Measurements from ENCODE around the gene TMEM170A.
"Not testable (repeated sequence)": the region's sequence is repeated elsewhere in the genome, so short reads cannot be mapped to it uniquely, and the experiment has no call there.

The TMEM170A gene

DNA sequence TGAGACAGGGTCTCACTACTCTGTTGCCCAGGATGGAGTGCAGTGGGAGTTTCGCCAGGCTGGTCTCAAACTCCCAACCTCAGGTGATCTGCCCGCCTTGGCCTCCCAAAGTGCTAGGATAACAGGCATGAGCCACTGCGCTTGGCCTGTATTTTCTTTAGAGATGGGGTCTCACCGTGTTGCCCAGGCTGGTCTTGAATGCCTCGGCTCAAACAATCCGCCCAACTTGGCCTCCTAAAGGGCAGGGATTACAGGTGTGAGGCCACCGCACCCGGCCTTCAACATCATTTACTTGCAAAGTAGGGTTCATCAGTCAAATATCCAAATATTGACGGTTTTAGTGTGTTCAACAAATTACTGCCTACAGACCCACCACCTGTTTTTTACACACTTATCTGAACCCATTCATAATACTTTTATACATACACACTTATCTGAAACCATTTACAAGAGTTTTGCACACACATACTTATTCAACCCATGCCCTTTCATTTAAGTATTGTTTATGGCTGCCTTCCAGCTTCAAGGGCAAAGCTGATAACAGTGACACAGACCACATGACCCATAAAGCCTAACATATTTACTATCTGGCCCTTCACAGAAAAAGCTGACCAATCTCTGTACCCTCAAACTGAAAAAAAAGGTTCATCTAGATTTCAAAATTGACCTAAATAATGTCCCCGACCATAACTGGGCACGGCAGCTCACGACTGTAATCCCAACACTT is 11.9 kb downstream of the TMEM170A start:
- no peak for DNase-seq (ENCODE audit: low read depth)

DNA sequence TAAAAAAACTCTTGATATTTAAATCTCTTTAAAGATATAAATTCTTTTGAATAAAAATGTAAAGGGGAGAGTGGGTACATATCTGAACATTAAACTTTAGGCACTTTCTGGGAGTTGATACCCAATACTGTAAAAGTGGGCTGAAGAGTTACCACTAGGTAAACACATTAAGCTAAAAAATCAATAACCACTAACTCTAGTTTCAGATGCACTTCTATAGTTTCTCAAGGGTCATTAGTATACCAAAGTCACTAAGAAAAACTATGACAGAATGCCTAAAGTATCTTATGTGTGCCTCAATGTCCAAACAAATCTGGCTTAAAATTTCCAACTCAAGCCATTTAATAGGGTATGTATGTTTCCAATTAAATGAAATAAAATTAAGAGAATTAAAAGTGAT is 18.1 kb downstream of the TMEM170A start:
- DNase-seq (ENCODE audit: low read depth): no peak

- DNase-seq (ENCODE audit: low read depth): no peak
These were observed 19.2 kb downstream of the TMEM170A start for GRCh38 chr16:75445298-75445697.

DNA sequence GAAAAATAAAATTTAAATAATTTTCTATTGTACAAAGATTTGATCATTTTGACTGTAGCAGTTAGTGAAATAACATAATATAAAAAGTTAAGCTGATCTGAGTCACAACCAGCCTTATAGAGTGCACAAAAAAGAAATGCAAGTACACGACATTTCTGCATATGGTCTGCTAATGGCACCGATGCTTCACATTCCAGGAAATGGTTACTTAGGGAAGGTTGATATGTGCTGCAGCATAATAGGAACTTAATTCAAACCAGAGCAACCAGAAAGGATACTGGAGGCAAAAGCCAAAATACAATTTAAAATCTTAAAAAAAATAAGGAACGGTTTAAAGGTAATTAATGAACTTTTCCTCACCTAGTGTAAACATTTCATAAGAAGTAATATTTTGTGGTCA is 21.2 kb downstream of the TMEM170A start:
- DNase-seq (ENCODE audit: low read depth): no peak

GRCh38 chr16:75433732-75434413 is 30.6 kb downstream of the TMEM170A start:
- no peak for DNase-seq (ENCODE audit: low read depth)

DNA sequence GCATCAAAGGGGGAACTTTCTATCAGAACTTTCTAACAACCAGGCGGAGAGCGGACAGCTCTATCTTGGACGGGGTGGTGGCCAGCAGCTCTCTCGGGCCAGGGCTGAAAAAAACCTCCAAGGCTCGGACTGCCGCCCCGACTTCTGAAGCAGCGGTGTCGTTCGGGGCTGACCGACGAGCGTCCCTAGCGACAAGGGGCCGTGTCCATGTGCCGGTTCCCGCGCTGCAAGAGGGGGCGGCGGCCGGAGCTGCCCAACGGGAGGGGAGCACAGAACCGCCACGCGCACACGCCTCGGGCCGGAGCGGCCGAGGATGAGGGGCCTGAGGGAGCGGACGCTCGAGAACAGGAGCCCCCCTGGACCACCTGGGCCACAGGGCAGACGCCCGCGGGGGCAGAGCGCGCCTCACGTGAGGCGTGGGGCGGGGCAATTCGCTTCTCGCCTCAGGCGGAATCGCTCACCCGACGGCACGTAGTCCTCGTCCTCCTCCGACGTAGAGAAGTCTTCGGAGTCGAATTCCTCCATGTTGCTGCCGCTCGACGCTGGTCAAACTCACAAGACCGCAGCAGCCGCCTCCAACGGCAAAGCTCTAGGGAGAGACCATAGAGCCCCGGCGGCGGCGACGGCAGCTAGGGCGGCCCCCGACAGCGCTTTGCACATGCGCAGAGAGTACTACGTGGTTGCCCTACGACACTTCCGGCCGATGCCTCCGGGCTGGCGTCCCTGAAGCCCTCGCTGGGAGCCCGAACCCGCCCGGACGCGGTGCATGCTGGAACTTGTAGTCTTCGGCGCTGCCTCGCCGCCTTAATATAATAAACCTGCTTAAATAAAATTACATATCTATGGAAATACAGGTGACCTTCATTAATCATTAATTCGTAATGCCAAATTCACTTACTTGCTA is 31.4 kb downstream of the TMEM170A start, which contains the start of gene CFDP1:
Gene CFDP1 (minus strand): TSS at position 676 of the 904 bp plus-strand sequence. CDS start 151 bp downstream, at position 525.
- peak; percentile 92 for DNase-seq (ENCODE audit: low read depth)

- DNase-seq (ENCODE audit: low read depth): no peak
These were observed 34.7 kb downstream of the TMEM170A start for GRCh38 chr16:75429621-75430403.

DNA sequence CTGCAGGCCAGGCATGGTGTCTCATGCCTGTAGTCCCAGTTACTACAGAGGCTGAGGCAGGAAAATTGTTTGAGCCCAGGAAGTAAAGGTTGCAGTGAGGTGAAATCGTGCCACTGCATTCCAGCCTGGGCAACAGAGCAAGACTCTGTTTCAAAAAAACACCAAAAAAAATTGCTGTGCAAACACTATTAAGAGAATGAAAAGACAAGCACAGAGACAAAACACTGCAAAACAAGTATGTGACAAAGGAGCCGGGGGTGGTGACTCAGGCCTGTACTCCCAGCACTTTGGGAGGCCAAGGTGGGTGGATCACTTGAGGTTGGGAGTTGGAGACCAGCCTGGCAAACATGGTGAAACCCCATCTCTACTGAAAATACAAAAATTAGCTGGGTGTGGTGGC is 38.0 kb downstream of the TMEM170A start:
- not testable (repeated sequence) for DNase-seq (ENCODE audit: low read depth)

- DNase-seq (ENCODE audit: low read depth): not testable (repeated sequence)
These were observed 40.3 kb downstream of the TMEM170A start for GRCh38 chr16:75424105-75424762.

DNA sequence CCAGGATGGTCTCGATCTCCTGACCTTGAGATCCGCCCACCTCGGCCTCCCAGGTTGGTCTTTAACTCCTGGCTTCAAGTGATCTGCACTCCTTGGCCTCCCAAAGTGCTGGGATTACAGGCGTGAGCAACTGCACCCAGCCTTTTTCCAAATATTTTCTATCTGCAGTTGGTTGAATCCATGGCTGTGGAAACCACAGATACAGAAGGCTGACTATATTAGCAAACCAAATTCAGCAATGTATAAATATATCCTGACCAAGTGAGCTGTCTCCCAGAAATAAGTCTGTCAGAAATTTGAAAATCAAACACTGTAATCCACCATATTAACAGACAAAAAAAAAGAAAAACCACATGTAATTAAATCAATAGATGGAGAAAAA is 40.8 kb downstream of the TMEM170A start:
- DNase-seq (ENCODE audit: low read depth): no peak

DNA sequence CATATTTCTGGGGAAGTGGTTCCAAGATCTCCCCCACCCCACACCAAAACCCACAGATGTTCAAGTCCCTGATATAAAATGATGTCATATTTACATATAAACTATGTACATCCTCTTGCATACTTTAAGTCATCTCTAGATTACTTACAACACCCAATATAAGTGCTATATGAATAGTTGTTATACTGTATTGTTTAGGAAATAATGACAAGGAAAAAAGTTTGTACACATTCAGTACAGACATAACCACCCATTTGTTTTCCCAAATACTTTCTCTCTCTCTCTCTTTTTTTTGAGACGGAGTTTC is 42.7 kb downstream of the TMEM170A start:
- no peak for DNase-seq (ENCODE audit: low read depth)

DNA sequence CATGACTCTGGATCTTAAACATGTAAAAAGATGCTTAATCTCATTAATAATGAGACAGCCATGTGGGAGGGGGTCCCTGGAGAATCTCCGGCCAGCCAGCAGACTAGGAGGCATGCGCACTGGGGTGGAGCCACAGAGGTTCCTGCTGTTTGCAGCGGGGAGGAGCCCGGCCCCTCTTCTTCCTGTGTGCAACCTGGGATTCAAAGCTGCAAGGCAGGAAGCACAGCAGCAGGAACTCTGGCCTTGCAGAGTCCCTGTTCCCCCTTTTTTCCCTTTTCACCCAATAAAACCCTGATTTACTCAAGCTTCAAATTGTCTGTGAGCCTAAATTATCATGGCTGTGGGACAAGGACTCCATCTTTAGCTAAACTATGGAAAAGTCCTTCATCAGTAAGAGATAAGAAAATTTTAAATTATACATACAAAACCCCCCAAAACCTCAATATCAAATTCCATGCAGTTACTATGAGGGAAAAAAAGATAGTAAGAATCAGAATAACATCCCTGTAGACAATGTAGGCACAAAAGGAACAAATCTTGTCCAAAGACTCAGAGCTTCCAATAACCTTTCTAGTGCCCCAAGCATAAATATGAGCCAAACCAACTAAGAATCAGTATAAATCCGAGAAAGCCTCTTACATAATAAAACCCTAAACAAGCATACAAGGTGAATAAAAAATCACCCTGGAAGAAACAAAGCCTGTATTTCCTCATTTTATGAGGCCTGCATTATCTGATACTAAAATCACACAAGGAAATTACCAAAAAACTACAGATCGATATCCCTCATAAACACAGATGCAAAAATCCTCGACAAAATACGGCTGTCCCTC is 43.3 kb downstream of the TMEM170A start:
- no peak for DNase-seq (ENCODE audit: low read depth)

GRCh38 chr16:75416904-75417565 is 47.5 kb downstream of the TMEM170A start:
- no peak for DNase-seq (ENCODE audit: low read depth)

GRCh38 chr16:75415169-75415905 is 49.2 kb downstream of the TMEM170A start:
- no peak for DNase-seq (ENCODE audit: low read depth)

- no peak for DNase-seq (ENCODE audit: low read depth)
These were observed 50.5 kb downstream of the TMEM170A start for GRCh38 chr16:75413951-75414350.

GRCh38 chr16:75406943-75407342 is 57.5 kb downstream of the TMEM170A start:
- no peak for DNase-seq (ENCODE audit: low read depth)

- DNase-seq (ENCODE audit: low read depth): no peak
These were observed 61.5 kb downstream of the TMEM170A start for GRCh38 chr16:75402821-75403475.

- DNase-seq (ENCODE audit: low read depth): no peak
These were observed 62.2 kb downstream of the TMEM170A start for GRCh38 chr16:75402159-75402820.

Measured in activated gamma-delta T cell treated with anti-CD3 and anti-CD28 coated beads, Interleukin-2, amount 50 U/mL, for 16 hours (primary cell).